Mesodermal cell (in vitro differentiated cells): ENCODE measurements around the gene PALLD.

Experiments
- H3K27ac ChIP-seq: 2 replicates; pipeline ENCODE4 v1.7.0; 2013; ENCODE audit warnings: mild to moderate bottlenecking, low read depth, low read length, moderate library complexity; ENCODE audit not compliant: severe bottlenecking
- H3K36me3 ChIP-seq: 2 replicates; pipeline ENCODE4 v1.7.1; 2013; ENCODE audit warnings: mild to moderate bottlenecking, low read length, moderate library complexity; ENCODE audit not compliant: control insufficient read depth, insufficient read depth
- H3K4me1 ChIP-seq: one replicate; pipeline ENCODE4 v1.7.1; 2013; ENCODE audit warnings: mild to moderate bottlenecking, low read length; ENCODE audit not compliant: insufficient read depth, control insufficient read depth, poor library complexity, severe bottlenecking
- H3K4me3 ChIP-seq: 2 replicates; pipeline ENCODE4 v1.7.0; 2013; ENCODE audit warnings: low read length, control low read depth, mild to moderate bottlenecking; ENCODE audit not compliant: insufficient read depth, poor library complexity, severe bottlenecking; ENCODE audit errors: extremely low read depth
- H3K9me3 ChIP-seq: 2 replicates; pipeline ENCODE4 v1.7.1; 2013; ENCODE audit warnings: mild to moderate bottlenecking, low read length, moderate library complexity; ENCODE audit not compliant: control insufficient read depth
- WGBS, 2 experiments: methylation state at CpG; one replicate each; pipeline ENCODE4 v1.1.5; 2013; ENCODE audit warnings: missing lambda C conversion rate in 2 of 2; ENCODE audit not compliant: insufficient coverage in 2 of 2; 5-methylcytosine and 5-hydroxymethylcytosine counted together

The PALLD gene

DNA sequence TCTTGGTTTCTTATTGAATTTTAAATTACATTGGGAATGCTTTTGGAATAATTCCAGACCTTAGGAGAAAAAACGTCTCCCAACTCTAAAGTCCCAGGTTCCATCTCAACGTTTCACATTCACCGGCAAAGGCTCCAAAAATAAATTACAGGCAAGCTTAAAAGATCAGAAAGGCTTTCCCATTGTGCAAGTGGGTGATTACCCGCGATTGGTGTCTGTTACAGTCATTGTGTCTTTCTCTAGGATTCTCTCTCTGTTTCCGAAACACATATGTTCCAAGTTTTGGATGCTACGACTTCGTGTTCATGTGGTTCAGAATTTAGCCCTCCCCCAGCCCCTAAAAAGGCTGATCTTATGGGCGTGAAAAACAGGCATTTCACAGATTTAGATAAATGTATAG is 41.8 kb downstream of the PALLD start:
- no peaks in the 10 kb centered on the region for H3K36me3 ChIP-seq
- WGBS, 2 experiments, result 91 to 98% methylated on average over 5 of the region's 9 CpGs
- no peaks in the 10 kb centered on the region for H3K9me3 ChIP-seq
- no peak overlapping the region for H3K27ac ChIP-seq
- no peak overlapping the region for H3K4me3 ChIP-seq
- H3K4me1 ChIP-seq, result peaks cover 9% of the 10 kb centered on the region

DNA sequence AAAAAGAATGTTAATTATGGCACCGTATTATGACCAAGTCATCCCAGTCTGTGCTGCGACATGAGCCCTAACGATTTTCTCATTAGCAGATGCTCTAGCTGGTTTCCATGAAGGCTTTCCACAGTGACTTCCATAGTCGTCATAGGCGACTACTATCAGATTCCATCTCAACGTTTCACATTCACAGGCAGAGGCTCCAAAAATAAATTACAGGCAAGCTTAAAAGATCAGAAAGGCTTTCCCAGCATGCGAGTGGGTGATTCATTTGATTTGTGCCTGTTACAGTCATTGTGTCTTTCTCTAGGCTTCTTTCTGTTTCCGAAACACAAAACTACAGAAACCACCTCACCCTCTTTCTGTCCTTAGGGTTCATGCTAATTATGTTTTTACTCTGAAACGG is 43.2 kb downstream of the PALLD start:
- Histone ChIP-seq H3K4me1 (peaks cover 9% of the 10 kb centered on the region), H3K4me3 (no peak overlapping the region), H3K27ac (peak overlapping the region; percentile 57)

DNA sequence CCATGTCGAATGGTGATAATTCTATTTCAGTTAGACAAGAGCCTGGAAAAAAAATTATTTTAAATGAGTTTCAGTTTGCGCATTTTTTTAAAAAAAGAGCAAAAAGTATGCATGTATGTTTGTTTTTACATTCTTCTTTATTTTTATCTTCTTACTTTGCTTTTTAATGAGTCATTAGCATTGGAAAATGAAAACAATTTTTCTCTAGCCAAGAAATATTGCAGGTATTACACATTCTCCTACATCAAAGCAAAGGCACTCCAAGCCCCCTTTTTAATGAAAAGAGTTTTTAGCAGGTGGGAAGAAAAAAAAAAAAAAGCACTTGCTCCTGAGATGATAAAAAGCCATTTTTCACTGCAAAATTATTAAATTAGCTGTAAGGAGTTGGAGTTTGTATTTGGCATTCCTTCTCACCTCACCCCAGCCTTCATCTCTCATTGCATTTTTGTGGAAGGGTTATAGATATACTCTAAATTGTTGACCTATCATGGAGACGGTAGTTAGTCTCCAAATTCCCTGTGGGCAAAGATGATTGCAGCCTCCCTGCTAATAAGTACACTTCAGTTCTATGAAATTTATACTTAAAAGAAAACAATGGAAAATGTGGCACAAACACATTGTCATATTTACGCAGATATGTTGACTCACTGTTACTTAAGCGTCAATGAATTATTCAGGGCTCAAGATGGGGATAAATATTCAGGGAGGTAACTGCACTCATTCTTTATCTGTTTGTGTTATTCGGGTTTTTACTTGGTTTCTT is 43.8 kb downstream of the PALLD start:
- H3K4me1 ChIP-seq, result peaks cover 9% of the 10 kb centered on the region
- H3K9me3 ChIP-seq, result no peaks in the 10 kb centered on the region
- H3K27ac ChIP-seq, result peak overlapping the region; percentile 57
- 86 to 89% methylated on average over 2 to 3 of the region's 6 CpGs for WGBS, 2 experiments
- H3K36me3 ChIP-seq, result no peaks in the 10 kb centered on the region
- no peak overlapping the region for H3K4me3 ChIP-seq

More for the DNA sequence above, 43.2 kb downstream of the PALLD start:
- Histone ChIP-seq H3K36me3 (no peaks in the 10 kb centered on the region), H3K9me3 (no peaks in the 10 kb centered on the region)
- WGBS, 2 experiments, result 78 to 84% methylated on average over 4 of the region's 9 CpGs

DNA sequence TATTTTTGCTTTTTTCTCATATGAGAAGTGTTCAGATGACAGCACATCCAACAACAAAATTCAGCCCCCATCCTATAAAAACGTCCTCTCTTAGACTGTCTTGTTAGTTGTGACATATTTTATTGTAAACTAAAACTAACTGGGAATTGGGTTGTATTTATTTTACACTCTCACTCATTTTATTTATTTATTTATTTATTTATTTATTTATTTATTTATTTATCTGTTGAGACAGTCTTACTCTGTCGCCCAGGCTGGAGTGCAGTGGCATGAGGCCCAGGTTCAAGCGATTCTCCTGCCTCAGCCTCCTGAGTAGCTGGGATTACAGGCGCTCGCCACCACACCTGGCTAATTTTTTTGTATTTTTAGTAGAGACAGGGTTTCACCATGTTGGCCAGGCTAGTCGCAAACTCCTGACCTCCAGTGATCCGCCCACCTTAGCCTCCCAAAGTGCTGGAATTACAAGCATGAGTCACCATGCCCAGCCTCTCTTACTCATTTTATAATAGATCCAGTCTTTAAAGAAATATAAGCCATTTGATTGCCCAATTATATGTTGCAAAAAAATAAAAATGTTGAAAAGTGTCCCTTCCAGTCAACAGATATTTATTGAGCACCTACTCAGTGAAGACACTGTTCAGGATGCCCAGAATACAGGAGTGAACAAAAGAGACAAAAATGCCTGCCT is 44.6 kb downstream of the PALLD start:
- Histone ChIP-seq H3K27ac (no peak overlapping the region), H3K4me1 (peaks cover 9% of the 10 kb centered on the region), H3K36me3 (no peaks in the 10 kb centered on the region), H3K4me3 (no peak overlapping the region), H3K9me3 (no peaks in the 10 kb centered on the region)
- 83 to 85% methylated on average over 1 to 4 of the region's 7 CpGs for WGBS, 2 experiments

DNA sequence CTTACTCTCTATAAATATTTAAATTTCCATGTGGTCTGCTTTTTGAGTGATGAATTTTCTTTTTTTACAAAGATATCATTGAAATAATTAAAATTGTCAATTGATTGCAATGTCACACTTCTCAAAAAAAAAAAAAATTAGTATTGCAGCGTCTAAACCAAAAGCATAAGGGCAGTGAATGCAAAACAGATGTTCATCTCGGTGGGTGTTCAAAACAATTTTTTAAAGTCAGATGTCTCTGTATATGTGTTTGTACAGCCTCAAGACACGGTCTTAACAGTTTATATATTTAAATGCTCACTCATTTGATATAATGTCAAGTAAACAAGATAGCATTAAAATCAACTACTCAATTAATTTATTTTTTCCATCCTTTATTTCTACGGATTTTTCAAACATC is 52.3 kb downstream of the PALLD start:
- no peak overlapping the region for H3K27ac ChIP-seq
- no peaks in the 10 kb centered on the region for H3K36me3 ChIP-seq
- no peaks in the 10 kb centered on the region for H3K9me3 ChIP-seq
- H3K4me1 ChIP-seq, result no peaks in the 10 kb centered on the region
- no peak overlapping the region for H3K4me3 ChIP-seq
- 100% methylated on average over 1 to 2 of the region's 4 CpGs for WGBS, 2 experiments

DNA sequence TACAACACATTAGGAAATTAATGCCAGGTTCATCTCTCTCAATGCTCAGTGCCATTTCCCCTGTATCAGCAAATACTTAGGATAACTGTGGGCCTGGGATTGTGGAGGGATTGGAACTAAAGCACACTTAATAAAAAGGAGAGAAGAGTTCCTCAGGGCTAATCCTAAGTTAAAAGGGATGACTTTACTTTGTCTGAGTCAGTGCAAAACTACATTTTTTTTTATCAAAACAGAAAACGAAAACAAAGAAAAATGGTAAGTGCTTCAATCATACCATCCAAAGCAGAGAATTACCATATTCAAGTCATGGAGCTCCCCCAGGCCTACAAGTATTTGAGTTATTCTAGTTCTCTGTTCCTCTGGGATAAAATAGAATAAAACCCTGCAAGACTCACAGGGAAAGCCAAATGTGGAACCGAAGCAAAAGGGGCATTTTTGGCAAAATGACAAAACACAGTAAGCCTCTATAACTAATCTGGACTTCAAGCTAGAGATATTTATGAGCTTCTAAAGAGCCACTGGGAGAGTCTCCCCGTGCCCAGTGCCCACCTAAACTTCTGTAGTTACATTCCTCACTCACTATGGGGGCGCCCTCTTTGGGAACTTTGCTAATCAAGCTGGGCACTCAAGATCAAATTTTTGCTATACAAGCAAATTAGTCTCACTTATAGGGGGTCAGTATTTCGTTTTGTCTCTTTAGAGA is 53.4 kb downstream of the PALLD start:
- 50 to 90% methylated on average over 1 to 2 of the region's 5 CpGs for WGBS, 2 experiments
- Histone ChIP-seq H3K36me3 (no peaks in the 10 kb centered on the region), H3K4me1 (no peaks in the 10 kb centered on the region), H3K9me3 (no peaks in the 10 kb centered on the region), H3K4me3 (no peak overlapping the region), H3K27ac (no peak overlapping the region)

DNA sequence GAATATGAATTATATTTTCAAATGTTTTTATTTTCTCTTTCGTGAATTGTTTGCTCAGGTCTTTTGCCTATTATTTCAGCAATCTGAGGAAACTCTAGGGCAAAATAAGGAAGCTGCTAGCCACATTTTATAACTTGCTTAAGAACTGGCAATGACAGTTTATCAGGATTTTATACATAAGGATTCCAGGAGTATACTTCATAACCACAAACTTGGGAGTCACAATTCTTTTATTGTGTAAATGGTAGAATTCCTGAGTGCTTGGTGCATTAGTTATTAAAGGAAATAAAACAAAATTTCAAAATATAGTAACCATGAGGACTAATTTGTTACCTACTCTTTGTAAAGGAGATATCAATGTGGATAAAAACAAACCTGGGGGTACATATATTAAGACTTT is 54.4 kb downstream of the PALLD start:
- Histone ChIP-seq H3K36me3 (no peaks in the 10 kb centered on the region), H3K4me3 (no peak overlapping the region), H3K27ac (no peak overlapping the region), H3K9me3 (no peaks in the 10 kb centered on the region), H3K4me1 (no peaks in the 10 kb centered on the region)
- no CpG with 5 or more reads among the region's 1 CpG for WGBS, 2 experiments

DNA sequence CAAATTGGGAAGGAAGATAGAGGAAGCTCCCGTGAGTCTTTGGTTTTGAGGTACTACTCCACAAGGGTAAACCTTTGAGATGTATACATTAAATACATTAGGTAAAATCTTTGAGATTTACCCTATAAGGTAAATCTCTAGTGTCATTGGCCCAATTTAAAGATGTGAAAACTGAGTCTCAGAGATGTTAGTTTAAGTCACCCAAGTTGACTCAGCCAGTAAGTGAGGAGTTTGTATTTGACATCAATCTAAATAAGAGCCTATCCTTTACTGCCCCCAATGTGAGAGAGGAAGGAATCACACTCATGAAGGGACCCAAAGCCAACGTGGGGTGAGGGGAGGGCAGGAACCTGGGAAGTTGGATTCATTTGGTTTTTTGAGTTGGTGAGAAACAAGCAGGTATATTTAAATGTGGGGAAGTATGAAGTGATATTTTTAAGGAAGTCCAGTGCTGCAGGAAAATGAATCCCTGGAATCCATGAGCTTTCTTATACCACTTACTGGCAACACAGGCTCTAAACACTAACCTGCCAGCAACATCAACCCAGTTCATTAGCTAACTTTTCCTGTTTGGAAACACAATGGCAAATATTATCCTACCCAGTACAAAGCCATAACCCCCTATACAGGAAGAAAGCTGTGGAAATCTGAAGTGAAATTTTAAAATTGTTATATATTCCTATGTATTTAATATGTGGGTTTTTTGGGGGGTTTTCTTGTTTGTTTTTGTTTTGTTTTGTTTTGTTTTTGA is 55.3 kb downstream of the PALLD start:
- WGBS, 2 experiments, result 78% methylated on average over 1 of the region's 2 CpGs; no CpG with 5 or more reads in 1 of the 2 experiments
- no peaks in the 10 kb centered on the region for H3K36me3 ChIP-seq
- no peaks in the 10 kb centered on the region for H3K4me1 ChIP-seq
- no peak overlapping the region for H3K27ac ChIP-seq
- H3K4me3 ChIP-seq, result no peak overlapping the region
- no peaks in the 10 kb centered on the region for H3K9me3 ChIP-seq

DNA sequence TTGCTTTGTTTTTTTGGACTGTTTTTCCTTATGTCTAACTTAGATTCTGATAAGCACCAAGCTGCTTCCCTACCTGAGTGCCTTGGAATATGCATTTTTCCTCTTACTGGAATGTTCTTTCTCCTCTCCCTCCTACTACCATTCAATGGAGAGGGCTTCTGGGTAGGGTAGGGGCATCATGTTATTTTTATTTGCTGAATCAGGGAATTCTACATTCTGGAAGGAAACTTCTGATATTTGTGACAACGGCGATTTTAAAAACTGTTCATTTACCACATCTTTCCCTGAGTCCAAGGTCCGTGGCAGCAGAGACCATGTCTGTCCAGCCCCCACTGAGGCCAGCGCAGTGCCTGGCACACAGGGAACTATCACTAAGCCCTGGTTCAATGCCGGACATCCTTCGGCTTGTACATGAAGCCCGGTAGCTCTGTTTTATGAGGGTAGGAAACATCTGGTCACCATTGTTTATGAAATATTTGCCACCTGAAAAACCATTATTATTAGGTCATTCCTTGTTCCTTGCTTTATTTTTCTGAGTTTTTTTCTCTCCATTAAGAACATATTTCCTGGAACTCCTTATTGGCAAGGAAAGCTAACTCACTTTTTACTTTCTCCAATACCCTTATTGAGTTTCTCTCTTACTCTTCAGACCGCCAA is 57.0 kb downstream of the PALLD start:
- no peaks in the 10 kb centered on the region for H3K4me1 ChIP-seq
- no peak overlapping the region for H3K4me3 ChIP-seq
- H3K27ac ChIP-seq, result no peak overlapping the region
- 55 to 98% methylated on average over 4 of the region's 8 CpGs for WGBS, 2 experiments
- no peaks in the 10 kb centered on the region for H3K36me3 ChIP-seq
- H3K9me3 ChIP-seq, result no peaks in the 10 kb centered on the region

DNA sequence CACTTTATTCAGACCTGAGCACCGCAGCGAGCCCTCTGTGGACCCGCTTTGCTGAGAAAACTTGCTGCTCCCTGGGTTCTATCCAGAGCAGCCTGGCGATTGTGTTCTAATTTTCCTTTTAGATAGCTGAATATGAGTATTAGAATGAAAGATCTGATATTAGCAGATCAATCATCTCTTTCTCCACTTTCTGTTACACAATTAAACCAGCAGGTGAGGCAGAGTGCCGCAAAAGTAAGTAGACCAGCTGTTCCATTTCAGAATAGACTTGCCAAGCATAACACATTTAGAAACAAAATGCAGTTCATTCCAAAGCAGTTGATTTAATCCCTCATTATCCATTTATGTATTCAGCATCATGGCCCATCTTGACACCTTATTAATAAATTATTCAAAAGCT is 58.6 kb downstream of the PALLD start:
- 96 to 97% methylated on average over 3 to 4 of the region's 5 CpGs for WGBS, 2 experiments
- no peaks in the 10 kb centered on the region for H3K9me3 ChIP-seq
- no peaks in the 10 kb centered on the region for H3K36me3 ChIP-seq
- H3K4me3 ChIP-seq, result no peak overlapping the region
- H3K4me1 ChIP-seq, result no peaks in the 10 kb centered on the region
- no peak overlapping the region for H3K27ac ChIP-seq
